Breast epithelium (tissue), 3 donors: ENCODE measurements around the gene FAM50A.

ENCODE experiments used
- POLR2A ChIP-seq: fragments of 450-650 bp; IDR thresholded peaks from one replicate; pipeline ENCODE4 v1.6.1; 2016; ENCODE audit warnings: antibody characterized with exemption, mild to moderate bottlenecking, moderate library complexity
- TF ChIP-seq, protein P1 (sequence below), 3 donors: fragments of 450-650 bp; IDR thresholded peaks; one replicate each; pipeline ENCODE4 v1.5.1; 2016 to 2017; ENCODE audit warnings: antibody characterized with exemption in 3 of 3, mild to moderate bottlenecking in 3 of 3, moderate library complexity in 3 of 3

DNA sequence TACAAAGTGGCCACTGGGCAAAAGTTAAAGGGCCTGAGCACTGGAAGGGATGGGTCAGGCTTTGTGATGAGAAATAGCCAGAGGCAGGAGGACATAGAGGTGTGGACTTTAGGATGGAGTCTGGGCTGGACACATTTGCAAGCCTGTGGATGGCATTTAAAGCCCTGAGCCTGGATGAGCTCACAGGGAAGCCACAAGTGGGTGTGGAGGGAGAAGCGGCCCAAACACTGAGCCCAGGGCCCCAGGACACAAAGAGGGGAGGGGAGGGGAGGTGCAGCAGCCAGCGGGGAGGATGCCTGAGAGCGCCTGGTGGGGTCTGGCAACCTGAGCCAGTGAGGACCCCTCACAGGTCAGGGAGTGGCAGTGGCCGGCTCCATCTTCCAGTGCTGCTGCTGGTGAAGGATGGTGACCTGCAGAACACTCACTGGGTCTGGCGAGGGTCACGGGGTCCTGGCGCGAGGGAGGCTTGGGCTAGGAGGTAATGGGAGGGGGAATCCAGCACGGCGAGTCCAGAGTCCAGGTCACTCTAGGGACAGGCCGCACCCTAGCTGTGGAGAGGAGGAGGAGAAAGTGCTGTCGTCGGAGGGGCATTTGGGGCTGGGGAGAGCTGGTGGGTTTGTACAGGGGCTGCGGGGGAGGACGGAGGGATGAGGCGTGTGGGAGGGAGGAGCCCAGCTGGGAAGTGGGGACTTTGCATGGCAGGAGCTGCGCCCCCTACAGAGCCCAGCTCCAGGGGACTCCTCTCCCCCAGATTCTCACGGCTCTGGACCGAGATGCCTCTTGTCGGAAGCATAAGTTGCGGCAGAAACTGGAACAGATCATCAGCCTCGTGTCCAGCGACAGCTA, 28.1 kb downstream of the FAM50A start:
- TF ChIP-seq, protein P1, sequence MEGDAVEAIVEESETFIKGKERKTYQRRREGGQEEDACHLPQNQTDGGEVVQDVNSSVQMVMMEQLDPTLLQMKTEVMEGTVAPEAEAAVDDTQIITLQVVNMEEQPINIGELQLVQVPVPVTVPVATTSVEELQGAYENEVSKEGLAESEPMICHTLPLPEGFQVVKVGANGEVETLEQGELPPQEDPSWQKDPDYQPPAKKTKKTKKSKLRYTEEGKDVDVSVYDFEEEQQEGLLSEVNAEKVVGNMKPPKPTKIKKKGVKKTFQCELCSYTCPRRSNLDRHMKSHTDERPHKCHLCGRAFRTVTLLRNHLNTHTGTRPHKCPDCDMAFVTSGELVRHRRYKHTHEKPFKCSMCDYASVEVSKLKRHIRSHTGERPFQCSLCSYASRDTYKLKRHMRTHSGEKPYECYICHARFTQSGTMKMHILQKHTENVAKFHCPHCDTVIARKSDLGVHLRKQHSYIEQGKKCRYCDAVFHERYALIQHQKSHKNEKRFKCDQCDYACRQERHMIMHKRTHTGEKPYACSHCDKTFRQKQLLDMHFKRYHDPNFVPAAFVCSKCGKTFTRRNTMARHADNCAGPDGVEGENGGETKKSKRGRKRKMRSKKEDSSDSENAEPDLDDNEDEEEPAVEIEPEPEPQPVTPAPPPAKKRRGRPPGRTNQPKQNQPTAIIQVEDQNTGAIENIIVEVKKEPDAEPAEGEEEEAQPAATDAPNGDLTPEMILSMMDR (IDR thresholded peaks at IDR 0.05): no peak
- TF ChIP-seq POLR2A: no peak
